ACC112 (cell line): Measurements from ENCODE around the gene CARHSP1.
"Not testable (repeated sequence)": the region's sequence is repeated elsewhere in the genome, so short reads cannot be mapped to it uniquely, and the experiment has no call there.

Experiments
- H2AFZ ChIP-seq: fragments of 200-600 bp; sonication (generic); one replicate; pipeline ENCODE4 v1.6.0; 2017; ENCODE audit warnings: antibody characterized with exemption, low read length; ENCODE audit not compliant: unreplicated experiment
- H3K27ac ChIP-seq: fragments of 200-600 bp; sonication (generic); 2 replicates; pipeline ENCODE4 v1.5.1; 2014; ENCODE audit warnings: low read depth, mild to moderate bottlenecking, antibody characterized with exemption, low read length, moderate library complexity
- H3K27me3 ChIP-seq: fragments of 200-600 bp; sonication (generic); 2 replicates; pipeline ENCODE4 v1.6.1; 2014; ENCODE audit warnings: mild to moderate bottlenecking, antibody characterized with exemption, low read length, moderate library complexity, mixed read lengths; ENCODE audit not compliant: insufficient read depth
- H3K36me3 ChIP-seq: fragments of 200-600 bp; sonication (generic); 2 replicates; pipeline ENCODE4 v1.6.1; 2016; ENCODE audit warnings: mild to moderate bottlenecking, antibody characterized with exemption, low read length, moderate library complexity, mixed read lengths; ENCODE audit not compliant: insufficient read depth
- H3K4me1 ChIP-seq: fragments of 200-600 bp; sonication (generic); one replicate; pipeline ENCODE4 v1.6.1; 2016; ENCODE audit warnings: low read length, mixed read lengths; ENCODE audit not compliant: insufficient read depth, unreplicated experiment, control insufficient read depth
- H3K4me3 ChIP-seq: fragments of 200-600 bp; sonication (generic); 2 replicates; pipeline ENCODE4 v1.5.1; 2014; ENCODE audit warnings: mild to moderate bottlenecking, low read depth, low read length
- H3K79me2 ChIP-seq: fragments of 200-600 bp; sonication (generic); one replicate; pipeline ENCODE4 v1.6.0; 2016; ENCODE audit warnings: low read length; ENCODE audit not compliant: control insufficient read depth, unreplicated experiment, insufficient read depth

CARHSP1 gene

DNA sequence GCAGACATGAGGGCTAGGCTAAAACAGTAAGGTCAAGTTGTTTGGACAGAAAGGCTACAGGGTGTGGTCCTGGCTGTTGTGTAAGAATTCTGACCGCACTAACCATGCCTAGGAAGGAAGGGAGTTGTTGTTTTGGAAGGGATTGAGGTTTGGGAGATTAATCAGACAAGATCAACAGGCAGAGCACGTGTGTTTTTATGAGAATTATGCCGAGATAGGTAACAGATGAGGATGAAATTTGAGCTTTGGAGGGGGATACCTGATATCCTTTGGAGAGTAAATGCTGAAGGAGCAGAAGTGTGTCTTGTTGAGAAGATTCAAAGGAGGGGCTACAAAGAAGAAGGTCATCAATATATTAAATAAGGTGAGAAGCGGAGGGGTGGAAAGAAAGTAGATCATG lies 26.8 kb downstream of the CARHSP1 start:
- not testable (repeated sequence) for H3K27me3 ChIP-seq, H3K27ac ChIP-seq, H3K4me3 ChIP-seq, H2AFZ ChIP-seq, H3K4me1 ChIP-seq
- peaks cover 14% of the 10 kb centered on the region for H3K79me2 ChIP-seq
- peaks cover 12% of the 10 kb centered on the region; the same call in 1 of the 2 replicates for H3K36me3 ChIP-seq

DNA sequence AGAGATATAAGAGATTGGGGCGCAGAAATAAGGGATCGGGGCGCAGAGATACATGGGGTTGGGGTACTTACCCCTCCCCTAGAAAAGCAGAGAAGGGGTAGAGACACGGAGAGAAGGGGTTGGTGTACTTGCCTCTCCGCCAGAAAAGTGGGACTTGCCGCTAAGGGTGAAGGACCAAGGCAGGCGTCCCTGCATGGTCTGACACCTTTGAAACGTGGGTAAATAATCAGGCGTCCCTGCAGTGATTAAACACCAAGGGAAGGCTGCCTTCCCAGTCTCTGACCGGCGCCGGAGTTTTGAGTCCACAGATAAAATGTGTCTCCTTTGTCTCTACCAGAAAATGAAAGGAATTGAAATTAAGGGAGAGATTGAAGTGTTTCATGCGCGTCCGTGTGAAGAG lies 31.2 kb downstream of the CARHSP1 start:
- not testable (repeated sequence) for H3K27ac ChIP-seq, H3K4me3 ChIP-seq, H3K36me3 ChIP-seq, H3K27me3 ChIP-seq, H3K4me1 ChIP-seq, H2AFZ ChIP-seq
- peaks cover 10% of the 10 kb centered on the region for H3K79me2 ChIP-seq

DNA sequence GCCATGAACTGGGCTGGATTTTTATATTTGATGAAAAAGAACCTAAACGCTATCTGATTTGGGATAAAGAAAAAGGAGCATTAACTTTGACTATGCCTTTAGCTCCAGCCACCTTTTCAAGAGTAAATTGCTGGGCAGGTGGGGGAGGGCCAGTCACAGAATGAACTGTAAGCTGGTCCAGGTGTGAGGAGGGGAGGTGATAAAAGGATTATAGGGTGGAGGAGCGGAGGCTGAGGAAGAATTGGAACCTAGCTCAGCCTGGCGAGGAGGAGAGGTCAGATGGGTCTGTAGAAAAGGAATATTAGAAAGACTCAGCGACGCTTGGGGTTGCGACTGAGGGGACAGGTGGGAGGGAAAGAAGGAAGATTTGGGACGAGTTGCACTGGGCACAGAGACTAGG lies 32.0 kb downstream of the CARHSP1 start:
- not testable (repeated sequence) for H3K27ac ChIP-seq, H3K4me3 ChIP-seq, H3K4me1 ChIP-seq, H3K36me3 ChIP-seq, H3K27me3 ChIP-seq, H2AFZ ChIP-seq
- peaks cover 14% of the 10 kb centered on the region for H3K79me2 ChIP-seq

DNA sequence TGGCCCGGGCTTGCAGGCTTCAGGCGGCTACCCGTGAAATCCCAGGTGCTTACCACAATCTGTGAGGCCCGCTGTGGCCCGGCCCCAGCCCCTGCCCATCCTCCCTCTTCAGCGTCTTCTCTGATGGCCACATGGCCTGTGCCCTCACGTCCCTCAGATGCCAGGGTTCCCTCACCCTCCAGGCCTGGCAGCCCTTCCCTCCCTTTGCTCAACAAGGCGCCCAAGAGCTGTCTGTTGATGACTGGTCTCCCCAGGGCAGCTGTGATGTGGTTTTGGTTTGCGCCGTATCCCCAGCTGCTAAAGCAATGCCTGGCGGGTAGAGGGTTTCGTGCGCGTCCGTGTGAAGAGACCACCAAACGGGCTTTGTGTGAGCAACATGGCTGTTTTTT lies 36.1 kb downstream of the CARHSP1 start:
- Histone ChIP-seq H3K79me2 (peaks cover 30% of the 10 kb centered on the region), H2AFZ (no peak overlapping the region), H3K27me3 (no peaks in the 10 kb centered on the region), H3K4me3 (no peak overlapping the region), H3K4me1 (peaks cover 8% of the 10 kb centered on the region), H3K27ac (no peak overlapping the region), H3K36me3 (peaks cover 31% of the 10 kb centered on the region)

DNA sequence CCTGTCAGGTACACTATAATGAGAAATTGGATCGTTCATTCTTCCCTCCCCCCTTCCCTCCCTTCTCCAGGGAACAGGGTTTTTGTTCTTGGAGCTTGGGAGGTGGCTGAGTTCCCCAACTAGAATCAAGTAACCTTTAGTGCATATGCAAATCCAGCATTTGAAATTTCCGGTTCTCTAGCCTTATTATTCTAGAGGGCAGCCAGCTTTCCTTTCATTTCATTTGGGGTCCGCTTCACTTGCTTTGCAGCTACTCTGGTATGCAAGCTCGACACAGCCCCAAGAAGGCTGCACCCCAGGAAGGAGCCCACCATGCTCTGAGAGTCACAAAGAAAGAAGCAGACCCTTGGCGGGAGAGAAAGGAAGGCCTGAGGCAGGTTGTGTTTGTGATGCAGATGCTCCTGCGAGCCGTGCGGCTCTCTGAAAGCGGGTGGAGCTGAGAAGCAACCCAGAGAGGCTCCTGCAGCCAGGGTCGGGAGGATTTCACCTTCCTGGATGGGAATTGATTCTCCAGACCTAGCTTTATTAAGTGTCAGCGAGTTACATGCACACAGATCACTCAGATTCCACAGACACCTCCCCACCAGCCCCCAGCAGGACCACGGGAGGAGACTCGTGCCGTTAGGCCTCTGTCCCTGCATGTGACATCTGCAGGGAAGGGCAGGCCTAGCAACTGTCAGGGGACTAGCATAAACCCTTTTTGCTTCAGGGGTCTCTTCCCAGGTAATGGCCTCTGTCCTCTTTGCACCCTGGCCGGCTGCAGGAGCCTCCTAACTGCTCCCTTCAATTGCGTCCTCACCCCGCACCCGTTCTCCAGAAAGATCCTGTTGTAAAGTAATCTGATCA lies 36.7 kb downstream of the CARHSP1 start:
- no peak overlapping the region for H2AFZ ChIP-seq
- H3K4me1 ChIP-seq: peaks cover 8% of the 10 kb centered on the region
- H3K27me3 ChIP-seq: no peaks in the 10 kb centered on the region
- peaks cover 30% of the 10 kb centered on the region for H3K79me2 ChIP-seq
- H3K4me3 ChIP-seq: no peak overlapping the region
- H3K27ac ChIP-seq: no peak overlapping the region
- peaks cover 31% of the 10 kb centered on the region for H3K36me3 ChIP-seq

DNA sequence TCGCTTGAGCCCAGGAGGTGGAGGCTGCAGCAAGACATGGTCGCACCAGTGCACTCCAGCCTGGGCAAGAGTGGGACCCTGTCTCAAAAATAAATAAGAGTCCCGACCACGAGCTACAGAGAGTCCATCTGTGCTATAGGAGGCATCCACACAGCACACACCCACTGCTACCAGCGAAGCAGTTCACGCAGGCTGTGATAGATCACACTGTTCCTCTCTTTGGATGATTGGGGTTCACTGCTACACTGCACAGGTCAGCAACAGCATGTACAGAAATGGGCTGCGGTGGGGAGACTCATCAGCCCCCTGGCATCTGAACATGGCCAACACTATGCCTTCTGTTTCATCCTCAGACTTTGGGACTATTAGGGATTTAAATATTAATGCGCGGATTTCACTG lies 37.4 kb downstream of the CARHSP1 start:
- H3K4me1 ChIP-seq: peaks cover 8% of the 10 kb centered on the region
- H3K27ac ChIP-seq: no peak overlapping the region
- peaks cover 33% of the 10 kb centered on the region for H3K36me3 ChIP-seq
- peaks cover 30% of the 10 kb centered on the region for H3K79me2 ChIP-seq
- no peak overlapping the region for H2AFZ ChIP-seq
- no peak overlapping the region for H3K4me3 ChIP-seq
- no peaks in the 10 kb centered on the region for H3K27me3 ChIP-seq

DNA sequence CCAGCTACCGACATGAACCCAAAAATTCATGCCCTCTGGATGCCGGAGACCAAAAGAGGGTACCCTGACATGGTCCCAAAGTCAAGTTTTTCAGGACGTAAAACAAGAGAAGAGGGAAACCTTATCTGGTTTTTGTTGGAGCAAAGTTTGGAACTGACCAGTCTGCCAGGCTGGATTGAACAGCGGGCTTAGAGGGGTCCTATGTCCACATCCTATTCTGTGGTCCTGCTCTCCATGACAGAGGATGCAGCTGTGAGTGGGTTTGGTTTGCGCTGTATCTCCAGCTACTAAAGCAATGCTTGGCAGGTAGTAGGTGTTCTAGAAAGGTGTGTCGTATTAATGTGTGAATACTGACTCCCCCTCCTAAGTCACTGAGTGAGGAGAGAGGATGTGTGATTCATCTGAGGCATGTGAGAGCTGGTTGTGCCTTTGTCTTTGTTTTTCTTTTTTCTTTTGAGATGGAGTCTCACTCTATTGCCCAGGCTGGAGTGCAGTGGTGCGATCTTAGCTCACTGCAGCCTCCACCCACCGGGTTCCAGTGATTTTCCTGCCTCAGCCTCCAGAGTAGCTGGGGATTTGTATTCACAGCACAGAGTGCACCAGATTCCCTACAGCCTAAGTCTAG lies 40.2 kb downstream of the CARHSP1 start:
- H3K27ac ChIP-seq: peak overlapping the region; percentile 28

DNA sequence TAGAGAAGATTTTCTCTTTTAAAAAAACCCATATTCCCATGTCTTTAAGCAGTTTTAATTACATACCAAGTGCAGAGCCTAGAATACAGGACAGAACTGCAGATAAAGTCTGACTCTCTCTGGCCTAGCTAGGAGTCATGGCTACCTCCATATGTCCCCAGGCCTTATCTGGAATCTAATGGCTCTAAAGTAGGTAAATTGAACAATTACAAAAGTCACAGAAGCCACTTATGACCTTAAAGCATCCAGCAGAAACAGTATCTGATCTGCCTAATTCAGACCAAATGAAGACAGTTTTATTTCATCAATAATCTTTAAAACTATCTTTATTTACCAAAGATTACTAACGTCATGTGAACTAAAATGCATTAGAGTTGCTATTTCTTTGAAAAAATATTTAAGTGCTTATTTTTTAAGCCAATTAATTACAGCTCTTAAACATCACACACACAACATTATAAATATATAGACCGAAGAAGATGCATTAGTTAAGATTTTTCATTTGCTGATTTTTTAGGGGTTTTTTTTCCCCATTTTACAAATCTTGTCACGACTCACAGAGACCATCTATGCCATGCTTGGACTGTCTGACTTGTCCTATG lies 42.4 kb downstream of the CARHSP1 start:
- Histone ChIP-seq H3K79me2 (peaks cover 15% of the 10 kb centered on the region), H3K27ac (no peak overlapping the region), H3K4me3 (no peak overlapping the region), H3K36me3 (peaks cover 35% of the 10 kb centered on the region), H2AFZ (no peak overlapping the region), H3K27me3 (no peaks in the 10 kb centered on the region), H3K4me1 (peaks cover 5% of the 10 kb centered on the region)

More for the DNA sequence above, 40.2 kb downstream of the CARHSP1 start:
- H3K36me3 ChIP-seq: peaks cover 39% of the 10 kb centered on the region
- peaks cover 5% of the 10 kb centered on the region for H3K4me1 ChIP-seq
- peaks cover 24% of the 10 kb centered on the region for H3K79me2 ChIP-seq
- H3K4me3 ChIP-seq: no peak overlapping the region
- no peaks in the 10 kb centered on the region for H3K27me3 ChIP-seq
- no peak overlapping the region for H2AFZ ChIP-seq

DNA sequence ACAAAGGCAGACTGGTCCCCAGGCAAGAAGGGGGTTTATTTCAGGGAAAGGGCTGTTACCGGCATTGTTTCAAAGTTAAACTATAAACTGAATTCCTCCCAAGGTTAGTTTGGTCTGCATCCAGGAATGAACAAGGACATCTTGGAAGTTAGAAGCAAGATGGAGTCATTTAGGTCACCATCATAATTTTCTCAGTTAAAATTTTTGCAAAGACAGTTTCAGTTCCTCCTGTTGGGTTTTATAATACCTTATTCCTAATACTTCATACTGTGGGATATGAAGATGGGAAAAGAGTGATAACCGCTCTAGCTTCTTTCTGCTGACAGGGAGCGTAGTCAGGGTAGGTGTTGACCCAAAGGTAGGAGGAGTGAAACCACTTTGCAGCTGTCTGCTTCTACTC lies 46.4 kb downstream of the CARHSP1 start:
- H3K36me3 ChIP-seq: peaks cover 29% of the 10 kb centered on the region
- H3K79me2 ChIP-seq: peaks cover 3% of the 10 kb centered on the region
- no peak overlapping the region for H3K27ac ChIP-seq
- no peak overlapping the region for H3K4me3 ChIP-seq
- no peaks in the 10 kb centered on the region for H3K27me3 ChIP-seq
- H3K4me1 ChIP-seq: no peaks in the 10 kb centered on the region
- no peak overlapping the region for H2AFZ ChIP-seq

DNA sequence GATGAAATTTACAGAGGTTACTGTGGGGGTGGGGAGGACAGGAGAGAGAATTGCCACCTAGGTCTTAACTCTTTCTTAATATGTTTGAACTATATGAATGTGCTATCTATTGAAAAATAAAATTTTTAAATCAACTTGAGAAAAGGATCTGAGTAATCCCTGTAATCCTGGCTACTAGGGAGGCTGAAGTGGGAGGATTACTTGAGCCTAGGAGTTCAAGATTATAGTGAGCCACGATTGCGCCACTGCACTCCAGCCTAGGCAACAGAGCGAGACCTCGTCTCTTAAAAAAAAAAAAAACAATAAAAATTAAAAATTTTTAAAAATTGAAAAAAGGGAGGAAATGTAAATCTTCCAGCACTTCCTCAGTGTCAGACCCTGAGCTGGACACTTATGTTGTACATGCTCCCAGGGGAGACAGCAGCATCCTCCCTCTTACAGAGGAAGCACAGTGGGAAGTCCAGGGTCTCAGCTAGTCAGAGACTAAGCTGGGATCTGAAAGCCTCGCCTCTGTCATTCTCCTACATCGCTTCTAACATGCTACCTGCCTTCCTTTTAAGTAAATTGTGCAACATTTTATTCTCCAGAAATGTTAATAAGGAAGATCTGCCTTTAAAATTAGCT lies 49.3 kb downstream of the CARHSP1 start:
- H3K4me3 ChIP-seq: no peak overlapping the region
- no peak overlapping the region for H2AFZ ChIP-seq
- peaks cover 37% of the 10 kb centered on the region for H3K36me3 ChIP-seq
- H3K4me1 ChIP-seq: no peaks in the 10 kb centered on the region
- no peaks in the 10 kb centered on the region for H3K27me3 ChIP-seq
- H3K27ac ChIP-seq: no peak overlapping the region
- peaks cover 3% of the 10 kb centered on the region for H3K79me2 ChIP-seq
